ENCODE results near the gene DDAH2.

DDAH2 gene

GRCh38 chr6:31728767-31729514, at the start of gene DDAH2:
Gene DDAH2 (minus strand): TSS chr6:31729299. CDS start chr6:31729161, 138 bp downstream.
- DNase-seq (ENCODE audit: low read depth in 3 of 3) = no peak

GRCh38 chr6:31778193-31778592, 49.1 kb upstream of the DDAH2 start:
- no peak for DNase-seq (ENCODE audit: low read depth in 3 of 3)

- DNase-seq (ENCODE audit: low read depth in 3 of 3) = no peak
Measured at GRCh38 chr6:31777667-31778050, 48.6 kb upstream of the DDAH2 start.

- peak; percentile 62 to 74 (median 67) for DNase-seq (ENCODE audit: low read depth in 3 of 3)
Measured at GRCh38 chr6:31776989-31777666, 48.0 kb upstream of the DDAH2 start, which contains the start of gene VWA7. Gene VWA7 (minus strand): TSS chr6:31777328. CDS start chr6:31776779, 549 bp downstream.

- no peak for DNase-seq (ENCODE audit: low read depth in 3 of 3)
Measured at GRCh38 chr6:31776485-31776988, 47.4 kb upstream of the DDAH2 start.

- no peak for DNase-seq (ENCODE audit: low read depth in 3 of 3)
Measured at GRCh38 chr6:31775633-31776484, 46.8 kb upstream of the DDAH2 start.

GRCh38 chr6:31775184-31775583, 46.1 kb upstream of the DDAH2 start:
- DNase-seq (ENCODE audit: low read depth in 3 of 3) = no peak

GRCh38 chr6:31771992-31772358, 42.9 kb upstream of the DDAH2 start:
- peak in 1 of 3 experiments; percentile 28 for DNase-seq (ENCODE audit: low read depth in 3 of 3)

- DNase-seq (ENCODE audit: low read depth in 3 of 3) = no peak
Measured at GRCh38 chr6:31770860-31771259, 41.8 kb upstream of the DDAH2 start.

- DNase-seq (ENCODE audit: low read depth in 3 of 3) = peak; percentile 62 to 71 (median 65)
Measured at GRCh38 chr6:31769684-31770371, 40.7 kb upstream of the DDAH2 start.

- no peak for DNase-seq (ENCODE audit: low read depth in 3 of 3)
Measured at GRCh38 chr6:31768363-31769257, 39.5 kb upstream of the DDAH2 start.

GRCh38 chr6:31767096-31767645, 38.1 kb upstream of the DDAH2 start:
- DNase-seq (ENCODE audit: low read depth in 3 of 3) = no peak

- DNase-seq (ENCODE audit: low read depth in 3 of 3) = no peak
Measured at GRCh38 chr6:31765910-31766794, 37.1 kb upstream of the DDAH2 start.

GRCh38 chr6:31765559-31765909, 36.4 kb upstream of the DDAH2 start:
- DNase-seq (ENCODE audit: low read depth in 3 of 3) = no peak

- DNase-seq (ENCODE audit: low read depth in 3 of 3) = no peak
Measured at GRCh38 chr6:31764198-31764597, 35.1 kb upstream of the DDAH2 start.

GRCh38 chr6:31763619-31763940, 34.5 kb upstream of the DDAH2 start:
- DNase-seq (ENCODE audit: low read depth in 3 of 3) = no peak

- DNase-seq (ENCODE audit: low read depth in 3 of 3) = no peak
Measured at GRCh38 chr6:31762878-31763618, 33.9 kb upstream of the DDAH2 start.

GRCh38 chr6:31762356-31762755, 33.3 kb upstream of the DDAH2 start, which contains the start of gene SAPCD1:
Gene SAPCD1 (plus strand): TSS chr6:31762656. CDS start chr6:31763055, 399 bp downstream.
- DNase-seq (ENCODE audit: low read depth in 3 of 3) = no peak

GRCh38 chr6:31761343-31761742, 32.2 kb upstream of the DDAH2 start:
- DNase-seq (ENCODE audit: low read depth in 3 of 3) = no peak
